T-helper 1 cell (primary cell): ENCODE data around the gene HUS1B.

Experiments used
- DNase-seq, 5 donors: peaks; one replicate each; pipeline ENCODE4 v3.0.0-alpha.2; 2012 to 2020

The HUS1B gene

DNA sequence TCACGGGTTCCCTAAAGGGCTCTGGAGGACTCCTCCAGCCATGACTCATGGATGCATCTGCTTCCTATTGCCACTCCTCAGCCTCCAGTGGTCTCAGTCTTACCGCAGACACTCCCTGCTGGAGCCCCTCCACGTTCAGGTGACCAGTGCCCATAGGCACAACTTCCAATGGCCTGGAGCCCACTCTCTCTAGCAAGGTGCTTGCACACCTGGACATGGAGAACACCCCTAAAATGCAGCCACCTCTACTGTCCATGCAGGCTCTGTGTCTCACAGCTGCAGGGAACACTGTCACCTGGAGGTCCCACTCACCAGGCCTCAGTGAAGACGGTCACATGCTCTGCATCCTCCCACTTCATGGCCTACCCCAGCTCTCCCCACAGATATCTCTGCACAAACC lies 36.0 kb downstream of the HUS1B start:
- DNase-seq = no peak

DNA sequence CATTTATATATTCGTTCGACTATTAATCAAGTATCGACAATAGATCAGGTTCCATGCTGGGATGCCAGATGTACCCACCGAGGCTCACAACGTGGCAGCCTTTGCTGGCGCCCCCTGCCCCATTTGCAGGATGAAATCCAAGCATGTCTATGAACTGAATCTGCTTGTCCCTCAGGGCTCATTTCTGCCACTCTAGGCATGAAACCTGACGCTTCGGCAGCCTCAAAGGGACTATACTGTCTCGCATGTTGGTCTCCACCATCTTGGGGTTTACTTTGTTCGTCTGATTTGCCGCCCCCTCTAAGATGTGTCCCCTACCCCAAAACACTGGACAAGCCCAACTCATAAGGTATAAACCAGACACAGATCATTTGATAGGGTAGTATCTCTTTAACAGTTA lies 36.7 kb downstream of the HUS1B start:
- DNase-seq = no peak

DNA sequence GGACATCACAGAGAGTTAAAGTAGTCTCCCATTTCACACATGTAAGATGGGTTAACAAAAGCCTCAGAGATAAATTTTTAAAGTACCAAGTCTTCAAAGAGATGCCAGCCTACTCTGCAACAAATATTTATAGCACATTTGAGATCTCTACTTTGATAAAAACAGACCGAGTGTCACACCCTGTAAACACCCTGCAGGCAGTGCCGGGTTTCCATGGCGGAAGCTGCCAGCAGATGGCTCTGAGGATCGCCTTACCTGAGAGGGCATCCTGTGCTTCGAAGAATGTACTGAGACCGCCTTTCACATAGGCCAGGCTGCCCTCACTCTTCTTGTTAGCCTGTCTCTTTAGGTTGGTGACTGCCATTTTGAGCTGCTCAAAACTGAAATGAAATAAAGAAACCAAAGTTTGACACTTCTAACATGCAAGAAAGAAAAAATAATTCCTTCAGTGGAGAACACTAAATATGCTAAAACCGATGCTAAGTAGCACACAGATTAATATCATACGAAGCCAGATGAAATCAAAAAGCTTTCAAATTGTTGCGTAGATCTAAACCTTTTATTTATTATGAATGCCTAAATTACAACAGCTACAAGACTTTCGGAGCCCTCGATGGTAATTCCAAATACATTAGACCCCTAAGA lies 39.3 kb downstream of the HUS1B start:
- DNase-seq = peak in 1 of 5 donors; percentile 17

DNA sequence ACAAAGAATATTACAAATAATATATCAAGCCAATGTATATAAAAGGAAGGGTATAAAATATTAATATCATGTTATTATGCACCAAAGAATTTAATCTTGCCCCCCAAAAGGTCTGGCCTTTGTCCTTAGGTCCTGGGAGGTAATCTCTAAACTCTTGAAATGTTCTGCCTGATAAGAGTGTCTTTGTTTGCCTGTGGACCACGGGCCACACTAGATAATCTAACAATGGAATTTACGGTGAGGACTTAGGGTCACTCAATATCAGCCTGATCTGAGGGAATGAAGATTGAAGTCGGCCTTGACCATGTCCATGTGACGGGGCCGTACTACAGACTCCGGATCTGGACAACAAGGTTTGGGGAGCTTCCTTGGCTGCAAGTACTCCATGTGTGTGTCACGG lies 42.9 kb downstream of the HUS1B start:
- no peak for DNase-seq

DNA sequence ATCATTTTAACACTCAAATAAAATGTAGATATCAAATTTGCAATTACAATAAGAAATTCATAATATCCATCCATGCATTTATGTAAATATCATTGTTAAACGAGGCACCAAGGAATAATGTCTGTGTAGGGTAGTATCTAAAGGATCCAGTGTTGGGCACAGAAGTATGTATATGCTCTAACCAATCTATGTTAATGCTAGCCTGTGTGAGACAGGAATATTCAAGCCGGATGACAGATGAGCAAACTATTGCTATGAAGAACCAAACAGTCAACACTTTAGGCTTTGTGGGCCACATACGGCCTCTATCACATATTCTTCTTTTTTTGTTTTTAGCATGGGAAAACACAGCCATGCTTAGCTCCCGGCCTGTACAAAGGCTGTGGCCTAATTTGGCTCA lies 45.0 kb downstream of the HUS1B start:
- no peak for DNase-seq

DNA sequence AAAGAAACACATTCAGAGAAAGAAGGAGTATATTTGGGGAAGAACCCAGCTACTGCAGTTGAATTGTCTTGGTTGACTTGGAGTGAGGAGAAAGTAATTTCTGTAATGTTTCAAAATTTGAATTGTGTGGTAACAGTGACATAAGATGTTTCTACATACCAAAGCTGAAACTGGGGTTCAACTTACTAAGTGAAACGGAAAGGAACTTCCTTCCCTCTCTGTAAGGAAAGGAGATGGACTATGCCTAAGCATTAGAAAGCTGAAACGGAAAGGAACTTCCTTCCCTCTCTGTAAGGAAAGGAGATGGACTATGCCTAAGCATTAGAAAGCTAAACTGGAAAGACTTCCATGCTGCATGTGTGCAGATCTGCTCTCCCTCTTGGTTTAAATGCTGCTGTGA lies 46.0 kb downstream of the HUS1B start:
- DNase-seq = no peak

DNA sequence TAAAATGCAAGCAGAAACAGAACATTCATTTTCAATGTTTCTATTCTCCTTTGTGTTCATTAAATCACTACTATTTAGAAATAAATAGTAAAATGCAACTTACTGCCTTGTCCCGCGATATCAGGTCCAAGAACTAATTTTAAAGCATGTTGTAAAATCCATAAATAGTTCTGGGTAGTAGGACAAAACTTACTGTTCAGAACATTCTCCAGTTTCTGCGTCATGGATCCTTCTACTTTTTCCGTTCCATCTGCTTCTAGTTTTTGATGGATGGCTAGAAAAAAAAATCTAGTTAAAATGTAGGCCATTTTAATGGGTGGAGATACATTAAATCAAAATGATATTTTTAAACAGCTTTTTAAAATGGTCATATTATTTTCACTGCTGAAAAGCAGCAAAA lies 47.0 kb downstream of the HUS1B start:
- no peak for DNase-seq

DNA sequence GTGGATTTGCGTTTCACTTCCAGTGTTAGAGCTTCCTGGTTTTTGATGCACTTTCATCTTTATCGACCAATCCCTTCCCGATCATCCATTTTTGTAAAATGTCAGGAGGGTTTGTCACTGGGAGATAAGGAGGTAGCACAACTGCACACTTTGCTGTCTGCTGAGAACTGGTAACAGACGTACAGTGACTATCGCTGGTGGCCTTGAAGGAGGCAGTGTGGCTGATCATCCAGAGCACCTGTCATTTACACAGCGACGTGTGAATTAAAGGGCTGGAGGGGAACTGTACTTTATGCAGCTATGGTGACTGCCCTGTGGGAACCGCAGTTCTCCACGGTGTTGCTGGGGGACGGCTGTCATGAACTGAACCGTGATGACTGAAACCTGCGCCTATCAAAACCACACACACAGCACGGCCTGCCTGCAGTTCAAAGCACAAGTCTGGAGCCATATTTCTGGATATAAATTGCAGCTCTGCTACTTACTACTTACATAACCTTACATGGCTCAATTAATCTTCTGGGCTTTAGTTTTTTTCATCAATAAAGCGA lies 50.0 kb downstream of the HUS1B start:
- DNase-seq = no peak
